KBM-7 (cell line): ENCODE results near the gene PLOD1.
"Not testable (repeated sequence)": the region's sequence is repeated elsewhere in the genome, so short reads cannot be mapped to it uniquely, and the experiment has no call there.

Source experiments
- DNase-seq: peaks from one replicate; pipeline ENCODE4 v3.0.0-alpha.2; 2015
- in situ Hi-C: fragments of 300-500 bp; cut with MboI; formaldehyde crosslinking; loops from 2 replicates; pipeline ENCODE4 v1.14.3; 2020; ENCODE audit warnings: low sequenced_read_pairs, low pct_unique_long_range_greater_than_20kb, mixed read lengths

The PLOD1 gene

DNA sequence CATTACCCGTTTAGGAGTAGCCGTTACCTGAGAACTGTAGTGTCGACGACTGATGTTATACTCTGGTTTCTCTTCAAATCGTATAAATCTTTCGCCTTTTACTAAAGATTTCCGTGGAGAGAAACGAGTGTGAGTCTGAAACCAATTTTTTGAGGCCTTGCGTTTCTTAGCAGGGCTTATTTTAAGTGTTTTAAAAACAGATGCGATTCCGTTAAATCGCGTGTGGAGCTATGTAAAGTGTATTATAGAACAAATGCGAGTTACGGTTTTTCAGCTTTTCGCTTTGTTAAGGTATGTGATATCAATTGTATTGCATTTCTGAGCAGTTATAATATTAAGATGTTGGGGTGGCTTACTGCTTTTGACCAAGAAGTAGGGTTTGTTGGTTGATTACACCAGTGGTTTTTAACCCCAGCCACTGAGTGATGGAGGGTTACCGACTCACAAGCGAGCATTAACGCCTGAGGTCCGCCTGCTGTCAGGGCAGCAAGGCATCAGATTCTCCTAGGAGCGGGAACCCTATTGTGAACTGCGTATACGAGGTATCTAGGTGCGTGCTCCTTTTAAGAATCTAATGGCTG is 26.3 kb upstream of the PLOD1 start:
- peak; percentile 92 for DNase-seq
- in situ Hi-C loops: no loop called here

DNA sequence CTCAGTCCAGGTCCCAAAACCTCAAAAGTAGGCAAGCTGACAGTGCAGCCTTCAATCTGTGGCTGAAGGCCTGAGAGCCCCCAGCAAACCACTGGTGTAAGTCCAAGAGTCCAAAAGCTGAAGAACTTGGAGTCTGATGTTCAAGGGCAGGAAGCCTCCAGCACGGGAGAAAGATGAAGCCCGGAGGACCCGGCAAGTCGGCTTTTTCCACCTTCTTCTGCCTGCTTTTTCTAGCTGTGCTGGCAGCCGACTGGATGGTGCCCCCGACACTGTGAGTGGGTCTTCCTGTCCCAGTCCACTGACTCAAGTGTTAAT is 23.6 kb upstream of the PLOD1 start:
- DNase-seq, in situ Hi-C loops: not testable (repeated sequence)

DNA sequence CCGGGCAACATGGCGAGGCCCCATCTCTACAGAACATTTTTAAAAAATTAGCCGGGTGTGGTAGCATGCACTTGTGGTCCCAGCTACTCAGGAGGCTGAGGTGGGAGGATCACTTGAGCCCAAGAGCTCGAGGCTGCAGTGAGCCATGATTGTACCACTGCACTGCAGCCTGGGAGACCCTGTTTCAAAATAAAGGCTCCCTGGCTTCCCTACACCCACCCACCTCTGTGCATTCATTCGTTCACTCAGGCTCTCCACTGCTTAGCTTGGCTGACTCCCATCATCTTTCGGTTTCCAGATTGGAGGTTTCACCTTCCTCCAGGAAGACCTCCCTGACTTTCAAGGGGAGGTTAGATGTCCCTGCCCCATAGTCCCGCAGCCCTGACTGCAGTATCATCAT is 22.5 kb upstream of the PLOD1 start:
- no peak for DNase-seq
- in situ Hi-C loops: no loop called here

DNA sequence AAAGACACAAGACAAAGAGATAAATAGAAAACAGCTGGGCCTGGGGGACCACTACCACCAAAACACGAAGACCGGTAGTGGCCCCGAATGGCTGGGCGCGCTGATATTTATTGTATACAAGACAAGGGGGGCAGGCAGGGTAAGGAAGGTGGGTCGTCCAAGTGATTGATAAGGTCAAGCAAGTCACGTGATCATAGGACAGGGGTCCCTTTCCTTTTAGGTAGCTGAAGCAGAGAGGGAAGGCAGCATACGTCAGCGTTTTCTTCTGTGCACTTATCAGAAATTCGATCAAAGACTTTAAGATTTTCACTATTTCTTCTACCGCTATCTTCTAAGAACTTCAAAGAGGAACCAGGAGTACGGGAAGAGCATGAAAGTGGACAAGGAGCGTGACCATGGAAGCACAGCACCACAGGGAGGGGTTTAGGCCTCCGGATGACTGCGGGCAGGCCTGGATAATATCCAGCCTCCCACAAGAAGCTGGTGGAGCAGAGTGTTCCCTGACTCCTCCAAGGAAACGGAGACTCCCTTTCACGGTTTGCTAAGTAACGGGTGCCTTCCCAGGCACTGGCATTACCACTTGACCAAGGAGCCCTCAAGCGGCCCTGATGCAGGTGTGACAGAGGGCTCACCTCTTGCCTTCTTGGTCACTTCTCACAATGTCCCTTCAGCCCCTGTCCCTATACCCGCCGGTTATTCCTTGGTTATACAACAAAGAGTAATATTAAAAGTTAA is 21.9 kb upstream of the PLOD1 start:
- DNase-seq, in situ Hi-C loops: not testable (repeated sequence)

DNA sequence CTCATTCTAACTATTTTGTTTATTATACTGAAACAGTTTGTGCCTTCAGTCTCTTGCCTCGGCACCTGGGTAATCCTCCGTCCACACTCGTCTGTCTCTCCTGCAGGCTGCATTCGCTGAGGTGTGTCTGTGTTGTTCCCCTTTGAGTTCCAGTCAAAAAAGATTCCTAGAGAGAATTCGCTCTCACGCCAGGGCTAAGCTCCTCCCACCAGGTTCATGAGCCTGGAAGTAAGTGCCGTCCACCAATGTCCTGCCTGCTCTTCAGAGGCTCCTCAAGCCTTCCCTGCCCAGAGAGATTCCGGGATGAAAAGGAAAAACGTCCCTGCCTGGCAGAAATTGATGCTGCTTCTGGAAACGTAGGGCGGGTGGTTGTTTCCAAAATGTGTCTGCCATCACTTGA is 21.2 kb upstream of the PLOD1 start:
- no peak for DNase-seq
- in situ Hi-C loops: no loop called here

DNA sequence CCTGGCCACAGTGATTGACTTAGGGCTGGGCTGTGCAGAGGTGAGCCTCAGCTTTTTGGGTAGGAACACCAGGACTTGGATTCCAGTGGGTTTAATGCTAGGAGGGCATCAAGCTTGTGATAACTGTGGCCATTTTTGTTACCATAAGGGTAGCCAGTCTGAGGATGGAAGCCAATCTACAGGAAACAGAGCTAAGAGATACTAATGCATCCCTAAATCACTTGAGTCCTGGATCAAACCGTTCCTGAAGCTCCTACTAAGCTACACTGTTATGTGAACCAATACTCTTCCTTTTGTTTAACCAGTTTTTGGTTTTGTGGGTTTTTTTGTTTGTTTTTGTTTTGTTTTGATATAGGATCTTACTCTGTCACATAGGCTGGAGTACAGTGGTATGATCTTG is 20.5 kb upstream of the PLOD1 start:
- no peak for DNase-seq
- in situ Hi-C loops: no loop called here

DNA sequence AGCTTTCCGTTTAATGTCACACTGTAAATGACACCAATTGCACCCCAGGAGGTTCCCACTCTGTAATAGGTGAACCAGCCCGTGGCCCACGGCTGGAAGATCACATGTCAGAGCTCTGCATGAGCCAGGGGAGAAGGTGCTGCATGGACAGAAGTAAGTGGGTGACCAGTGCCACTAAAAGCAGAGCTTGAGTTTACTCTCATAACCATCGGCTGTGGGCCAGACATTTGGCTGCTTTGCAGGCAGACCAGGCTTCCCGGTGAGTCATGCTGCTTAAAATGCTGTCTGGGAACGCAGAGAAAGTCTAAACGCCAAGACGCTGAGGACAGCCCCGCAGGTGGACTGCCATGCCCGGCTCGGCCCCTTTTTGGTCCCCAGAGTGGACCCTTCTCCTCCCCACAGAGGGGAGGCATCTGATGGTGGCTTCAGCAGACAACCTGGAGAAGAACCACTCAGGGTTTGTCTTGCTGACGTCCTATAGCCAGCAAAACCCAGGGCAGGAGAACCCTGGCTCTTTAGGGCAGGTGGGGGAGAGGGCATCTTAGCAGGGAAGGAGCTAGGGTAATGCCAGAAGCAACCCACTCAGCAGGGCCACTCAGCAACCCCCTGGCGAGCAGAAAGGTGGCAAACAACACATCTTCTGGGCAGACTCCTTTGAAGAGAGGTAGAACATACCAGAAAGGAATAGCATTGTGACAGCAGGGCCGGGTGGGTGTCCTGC is 15.6 kb upstream of the PLOD1 start:
- no peak for DNase-seq
- in situ Hi-C loops: no loop called here

DNA sequence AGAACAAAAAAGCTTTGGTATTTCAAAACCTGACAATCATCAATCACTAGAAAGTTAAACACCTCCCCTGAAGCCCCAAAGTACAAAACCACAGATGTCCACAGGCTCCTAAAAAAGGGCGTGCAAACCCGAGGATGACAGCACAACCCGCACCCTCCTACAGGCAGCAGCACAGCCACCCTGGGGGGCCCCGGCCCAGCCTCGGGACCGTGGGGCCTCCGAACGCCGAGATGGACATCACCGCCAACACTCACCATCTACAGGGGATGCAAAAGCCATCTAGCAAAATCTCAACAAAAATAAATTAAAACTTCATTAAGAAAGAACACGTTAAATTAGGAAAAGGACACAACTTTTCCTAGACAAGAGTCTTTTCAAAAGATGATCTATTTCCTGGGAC is 14.9 kb upstream of the PLOD1 start:
- in situ Hi-C loops: no loop called here
- no peak for DNase-seq

DNA sequence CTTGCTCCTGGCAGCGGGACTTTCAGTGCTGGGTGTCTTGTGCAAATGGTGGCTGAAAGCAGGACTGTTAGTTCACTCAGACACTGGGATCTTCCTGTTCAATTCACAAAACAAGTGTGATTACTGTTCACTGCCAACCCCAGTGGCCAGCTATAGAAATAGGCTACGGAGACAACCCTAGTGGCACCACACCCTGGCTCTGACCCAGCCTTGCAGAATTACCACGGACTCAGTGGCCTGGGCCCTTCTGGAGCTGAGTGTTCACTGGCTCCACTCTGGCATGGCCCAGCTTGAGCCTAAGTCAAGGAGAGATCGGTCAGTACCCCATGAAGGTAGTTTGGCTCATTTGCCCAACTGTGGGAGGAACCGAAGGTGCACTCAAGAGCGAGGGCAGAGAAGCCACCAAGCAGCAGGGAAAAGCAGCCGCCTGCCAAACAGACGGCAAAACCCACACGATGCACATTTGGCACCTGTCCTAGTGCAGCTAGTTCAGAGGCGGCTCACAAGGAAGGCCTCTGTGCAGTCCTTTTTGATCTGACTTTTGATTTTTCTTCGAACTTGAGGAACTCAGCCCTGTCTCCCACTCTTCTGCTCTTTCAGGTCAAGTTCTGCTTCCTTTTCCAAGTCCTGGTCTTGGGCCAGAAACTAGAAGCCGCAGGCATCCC is 14.1 kb upstream of the PLOD1 start:
- in situ Hi-C loops: no loop called here

DNA sequence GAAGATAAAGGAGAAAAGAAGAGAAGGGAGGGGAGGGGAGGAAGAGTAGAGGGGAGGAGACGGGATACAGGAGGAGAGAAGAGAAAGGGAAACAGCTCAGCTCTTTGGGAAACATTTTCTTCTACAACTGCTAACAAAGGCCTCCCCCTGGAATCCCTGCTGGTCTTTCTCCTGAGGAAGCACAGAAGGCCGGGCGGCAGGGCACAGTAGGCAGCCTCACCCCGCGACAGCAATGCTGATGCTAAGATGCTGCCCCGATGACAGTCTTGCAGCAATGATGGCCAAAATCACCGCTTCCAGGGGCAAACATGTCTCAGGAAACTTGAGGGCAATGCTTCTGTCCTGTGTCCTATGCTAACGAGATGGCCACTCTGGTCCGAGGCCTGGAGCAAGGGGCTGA is 13.5 kb upstream of the PLOD1 start:
- no peak for DNase-seq
- in situ Hi-C loops: no loop called here

More for the DNA sequence above, 14.1 kb upstream of the PLOD1 start:
- DNase-seq: no peak

DNA sequence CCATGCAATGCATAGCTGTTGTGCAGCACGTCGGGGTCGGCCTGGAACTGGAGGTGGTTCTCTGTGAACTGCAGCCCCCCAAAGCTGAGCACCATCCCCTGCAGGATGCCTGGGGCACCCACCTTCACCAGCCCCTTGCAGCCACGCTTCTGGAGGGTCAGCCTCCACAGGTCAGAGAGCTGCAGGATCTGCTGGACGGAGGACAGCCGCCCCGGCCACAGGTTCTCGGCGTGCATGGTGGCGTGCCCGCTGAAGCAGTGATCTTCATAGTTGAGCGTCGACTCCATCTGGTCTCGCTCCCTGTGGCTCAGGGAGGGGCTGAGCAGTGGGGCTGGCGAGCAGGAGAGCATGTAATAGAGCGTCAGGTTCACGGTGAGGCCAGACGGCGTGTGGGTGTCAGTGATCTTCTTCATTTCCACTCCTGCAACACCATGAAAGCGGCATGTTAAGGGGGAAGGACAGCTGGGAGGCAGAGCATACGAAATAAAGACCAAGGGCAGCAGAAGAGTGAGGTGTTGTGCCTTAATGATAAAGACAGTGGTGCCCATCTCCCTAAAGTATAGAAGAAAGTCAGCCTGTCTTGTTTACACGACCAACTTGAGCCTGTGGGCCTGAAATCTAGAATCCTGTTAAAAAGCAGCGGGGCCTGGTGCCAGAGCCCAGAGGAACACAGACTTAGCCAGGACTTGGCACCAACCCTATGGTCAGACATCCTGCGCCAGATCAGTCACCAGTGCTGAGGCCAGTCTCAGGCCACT is 11.3 kb upstream of the PLOD1 start:
- in situ Hi-C loops: no loop called here
- DNase-seq: no peak

DNA sequence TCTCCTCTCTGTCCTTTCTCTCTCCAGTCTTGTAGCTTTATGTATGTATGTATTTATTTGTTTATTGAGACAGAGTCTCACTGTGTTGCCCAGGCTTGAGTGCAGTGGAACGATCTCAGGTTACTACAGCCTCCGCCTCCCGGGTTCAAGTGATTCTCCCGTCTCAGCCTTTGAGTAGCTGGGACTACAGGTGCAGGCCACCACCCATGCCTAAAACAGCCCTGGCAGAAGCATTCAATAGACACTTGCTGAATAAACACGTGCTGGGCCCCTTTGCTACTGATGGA is 10.7 kb upstream of the PLOD1 start:
- in situ Hi-C loops: no loop called here
- no peak for DNase-seq

DNA sequence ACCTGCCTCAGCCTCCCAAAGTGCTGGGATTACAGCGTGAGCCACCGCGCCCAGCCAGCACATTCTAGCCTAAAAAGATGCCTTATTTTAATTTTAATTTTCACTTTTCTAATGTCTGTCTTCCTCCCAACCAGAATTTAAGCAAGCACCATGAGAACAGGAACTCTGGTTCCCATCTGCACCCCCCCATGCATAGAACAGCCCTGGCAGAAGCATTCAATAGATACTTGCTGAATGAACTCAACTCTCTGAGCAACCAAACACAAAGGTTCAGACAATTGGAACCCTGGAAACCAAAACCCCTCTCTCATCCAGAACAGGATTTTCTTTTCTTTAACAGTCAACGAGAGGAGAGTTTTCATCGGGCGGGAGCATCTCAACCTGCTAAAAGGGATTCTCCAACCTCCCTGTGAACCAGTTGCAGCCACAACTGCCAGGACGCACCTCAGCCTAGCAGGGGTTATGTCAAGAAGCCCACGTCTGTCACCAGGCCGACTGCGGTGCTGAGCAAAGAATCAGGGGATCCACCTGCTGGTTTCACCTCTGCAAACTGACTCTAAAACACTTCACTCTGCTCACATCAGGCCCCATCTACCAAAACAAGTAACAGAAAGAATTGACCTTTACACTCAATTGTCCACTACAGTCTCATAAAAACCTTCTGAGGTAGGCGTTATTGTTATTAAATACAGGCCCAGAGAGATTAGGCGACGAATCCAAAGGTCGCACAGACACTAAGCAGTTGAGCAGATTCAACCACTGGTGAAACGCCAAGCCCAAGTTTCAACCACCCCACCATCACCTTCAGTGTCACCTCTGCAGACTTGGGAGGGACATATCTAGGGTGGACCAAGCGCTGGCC is 10.0 kb upstream of the PLOD1 start:
- in situ Hi-C loops: no loop called here
- DNase-seq: peak; percentile 21

DNA sequence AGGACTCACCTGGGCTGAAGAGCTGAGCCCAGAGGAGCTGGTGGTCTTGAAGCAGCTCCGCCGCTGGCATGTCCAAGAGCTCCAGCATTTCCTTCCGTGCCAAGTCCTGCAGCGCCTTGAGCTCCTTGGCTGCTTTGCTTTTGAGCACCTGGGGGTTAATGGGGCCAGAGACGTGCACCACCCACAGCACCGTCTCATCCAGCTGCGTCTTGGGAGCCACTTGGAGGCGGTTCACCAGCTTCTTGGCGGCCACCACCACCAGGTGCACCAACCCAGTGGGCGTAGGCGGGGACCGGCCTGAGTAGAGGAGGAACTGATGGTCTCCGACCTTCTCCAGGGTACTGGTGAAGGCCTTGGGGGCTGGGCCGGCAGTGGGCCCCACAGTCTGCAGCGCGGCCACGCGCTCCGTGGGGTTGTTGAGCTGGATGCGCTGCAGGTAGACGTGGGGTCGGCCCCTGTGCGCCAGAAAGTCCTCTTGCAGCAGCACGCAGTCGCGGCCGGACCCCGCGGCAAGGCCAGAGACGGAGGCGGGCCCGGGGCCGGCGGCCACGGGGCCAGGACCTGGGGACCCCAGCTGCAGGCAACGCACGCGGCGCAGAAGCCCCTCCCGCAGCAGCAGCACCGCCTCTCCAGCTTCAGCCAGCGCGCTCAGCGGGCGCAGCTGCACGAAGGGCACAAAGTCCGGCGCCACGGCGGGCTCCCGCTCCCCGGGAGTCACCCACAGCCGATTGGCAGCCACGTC is 9.2 kb upstream of the PLOD1 start:
- in situ Hi-C loops: not testable (repeated sequence)
- peak; percentile 12 for DNase-seq

DNA sequence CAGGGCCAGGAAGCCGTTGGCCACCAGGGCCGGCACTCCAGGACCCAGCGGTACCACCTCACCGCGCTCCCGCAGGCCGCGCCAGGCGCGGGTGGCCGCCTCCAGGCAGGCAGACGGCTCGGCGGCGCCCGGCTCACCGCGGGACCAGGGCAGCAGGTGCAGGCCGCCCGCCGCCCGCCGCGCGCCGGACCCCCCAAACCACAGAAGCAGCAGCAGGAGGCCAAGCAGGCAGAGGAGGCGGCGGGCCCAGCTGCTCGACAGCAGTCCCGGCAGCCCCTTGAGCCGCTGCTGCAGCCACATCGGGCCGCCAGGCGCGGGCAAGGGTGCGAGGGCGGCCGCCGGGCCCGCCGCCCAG is 8.6 kb upstream of the PLOD1 start:
- DNase-seq: no peak
- in situ Hi-C loops: no loop called here

DNA sequence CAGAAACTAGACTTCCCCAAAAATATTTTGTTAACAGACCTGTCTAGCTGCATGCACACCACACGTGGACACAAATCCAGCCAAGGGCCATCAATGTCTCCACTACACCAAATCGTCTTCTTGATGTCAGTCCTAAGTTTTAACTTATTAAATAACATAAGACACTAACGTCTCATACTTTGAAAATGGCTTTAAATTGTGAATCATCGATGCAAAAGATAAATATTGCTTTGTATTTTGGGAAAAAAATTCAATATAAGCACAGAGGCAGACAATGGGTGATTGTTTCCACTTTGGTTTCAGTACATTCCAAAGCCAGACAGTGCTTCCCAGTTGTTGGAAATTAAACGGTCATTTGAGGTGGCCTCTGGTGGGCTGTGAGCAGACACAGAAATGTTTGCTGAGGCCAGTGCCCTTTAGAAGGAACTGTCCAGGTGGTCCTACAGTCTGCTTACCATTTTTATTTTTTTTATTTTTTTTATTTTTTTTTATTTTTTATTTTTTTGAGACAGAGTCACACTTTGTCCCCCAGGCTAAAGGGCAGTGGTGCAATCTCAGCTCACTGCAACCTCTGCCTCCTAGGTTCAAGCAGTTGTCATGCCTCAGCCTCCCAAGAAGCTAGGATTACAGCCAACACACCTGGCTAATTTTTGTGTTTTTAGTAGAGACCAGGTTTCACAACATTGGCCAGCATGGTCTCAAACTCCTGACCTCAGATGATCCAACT is 6.5 kb upstream of the PLOD1 start:
- peak; percentile 11 for DNase-seq
- in situ Hi-C loops: no loop called here

DNA sequence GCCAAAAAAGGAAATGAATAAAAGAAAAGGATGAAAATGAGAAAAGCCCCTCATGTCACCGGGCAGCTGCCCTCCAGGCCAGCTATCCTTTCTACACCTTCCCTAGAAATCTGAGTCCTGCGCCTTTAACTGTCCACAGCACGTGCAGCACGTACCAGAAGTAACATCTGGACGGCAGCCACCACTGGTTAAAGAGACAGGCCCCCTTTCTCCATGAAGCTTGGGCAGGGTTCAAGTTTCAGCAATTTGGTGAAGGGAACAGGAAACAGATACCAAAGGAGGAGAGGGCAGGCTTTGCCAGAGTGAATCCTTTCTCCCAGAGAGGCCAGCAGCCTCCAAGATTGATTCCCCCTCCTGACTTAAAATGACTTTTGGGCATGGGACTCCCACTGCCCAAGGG is 4.7 kb upstream of the PLOD1 start:
- peak; percentile 74 for DNase-seq
- in situ Hi-C loops: no loop called here
